H1 (cell line): ENCODE results near the gene GIGYF2.

ENCODE experiments used
- CEBPB ChIP-seq: IDR thresholded peaks from 2 replicates; pipeline ENCODE4 v1.6.1; 2012; ENCODE audit warnings: low read depth, low read length
- EP300 ChIP-seq, 2 experiments: IDR thresholded peaks; 1 replicate in 1 of 2; 2 replicates in 1 of 2; pipeline ENCODE4 v1.6.1; 2011 to 2012; ENCODE audit warnings: low read depth in 2 of 2, low read length in 2 of 2, mild to moderate bottlenecking in 2 of 2, borderline replicate concordance in 1 of 2, inconsistent platforms in 1 of 2, moderate library complexity in 1 of 2
- GABPA ChIP-seq: IDR thresholded peaks from 2 replicates; pipeline ENCODE4 v1.6.1; 2011; ENCODE audit warnings: mild to moderate bottlenecking, low read length, moderate library complexity, borderline replicate concordance; ENCODE audit not compliant: insufficient read depth

DNA sequence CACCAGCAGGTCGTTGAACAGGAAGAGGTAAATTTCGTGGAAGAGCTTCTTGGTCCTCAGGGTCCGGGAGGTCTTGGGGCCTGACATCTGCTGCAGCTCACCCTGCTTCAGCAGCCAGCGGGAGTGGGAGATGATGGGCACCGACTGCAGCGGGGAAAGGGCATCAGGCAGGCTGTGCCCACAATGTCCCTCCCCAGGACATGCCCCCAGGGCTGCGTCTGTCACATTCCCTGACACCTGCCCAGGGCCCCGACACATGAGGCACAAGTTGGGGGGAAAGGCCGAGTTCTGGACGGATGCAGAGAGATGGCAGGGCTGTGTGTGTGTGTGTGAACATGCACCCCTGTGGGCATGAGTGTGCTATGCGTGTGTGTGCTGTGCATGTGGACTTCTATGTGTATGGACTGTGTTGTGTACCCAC lies 186.9 kb downstream of the GIGYF2 start:
- TF ChIP-seq CEBPB (no peak), EP300 (IDR thresholded peaks at IDR 0.05; ENCODE audit: borderline replicate concordance in 1 of 2, low read depth in 2 of 2, low read length in 2 of 2) (no peak), GABPA (no peak)
